CD4-positive, alpha-beta T cell treated with Interleukin-15 for 1 hour (primary cell): ENCODE results near the gene MTERF2.
A peak's percentile ranks its signal among the peaks of the same experiment; 100 is the strongest.
"Not testable (repeated sequence)": the region's sequence is repeated elsewhere in the genome, so short reads cannot be mapped to it uniquely, and the experiment has no call there.

Experiments used
- DNase-seq: peaks from one replicate; pipeline ENCODE4 v3.0.0-alpha.2; 2020

The MTERF2 gene

DNA sequence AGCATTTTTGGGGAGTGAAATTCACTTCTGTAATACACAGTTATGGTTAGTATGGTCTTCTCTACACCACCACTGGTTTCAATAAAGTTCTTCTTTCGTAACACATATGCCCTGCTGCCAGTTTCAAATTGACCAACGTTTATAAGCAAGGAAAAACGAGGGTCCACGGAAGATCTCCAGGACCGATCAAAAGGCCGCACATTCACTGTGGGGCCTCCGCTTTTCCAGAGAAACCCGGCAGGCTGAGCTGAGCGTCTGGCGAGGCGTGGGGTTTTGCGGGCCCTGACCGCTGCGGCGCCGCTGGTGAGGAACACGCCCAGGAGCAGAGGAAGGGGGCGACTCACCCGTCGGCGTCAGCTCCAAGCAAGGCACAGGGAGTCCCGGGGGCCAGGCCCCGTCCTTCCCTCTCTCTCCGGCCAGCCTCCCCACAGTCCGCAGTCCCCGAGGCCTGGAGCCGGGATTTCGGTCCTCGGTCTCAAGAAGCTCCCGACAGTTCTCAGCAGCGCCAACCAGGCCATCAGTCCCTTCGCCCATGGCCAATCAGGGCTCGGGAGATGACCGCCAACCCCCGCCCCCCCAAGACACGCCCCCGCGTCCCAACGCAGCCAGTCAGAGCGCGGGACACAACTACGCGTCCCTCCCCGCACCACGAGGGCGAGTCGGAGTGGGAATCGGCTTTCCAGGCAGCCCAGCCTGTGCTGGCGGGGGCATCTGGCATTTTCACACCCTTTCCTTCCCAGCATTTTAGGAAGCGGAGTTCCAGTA, at the start of gene MTERF2:
Gene MTERF2 (minus strand): TSS at position 522 of the 765 bp plus-strand sequence. CDS start 8,432 bp downstream, outside the sequence.
- peak; percentile 78 for DNase-seq

DNA sequence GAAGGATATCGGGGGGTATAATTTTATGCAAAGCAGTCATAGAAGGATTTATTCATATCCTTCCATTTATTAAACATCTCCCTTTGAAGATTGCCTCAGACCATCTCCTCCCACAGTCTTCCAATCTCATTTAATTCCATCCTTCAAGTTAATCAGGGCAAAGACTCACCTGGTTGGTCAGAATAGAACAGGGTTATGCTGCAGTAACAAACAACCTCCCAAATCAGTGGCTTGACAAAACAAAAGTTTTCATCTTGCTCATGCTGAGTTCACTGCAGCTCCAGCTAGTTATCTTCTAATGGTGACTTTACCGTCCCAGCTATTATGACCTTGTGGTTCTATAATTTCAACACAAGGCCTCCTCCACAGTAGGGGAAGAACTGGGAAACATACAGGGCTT, 48.8 kb upstream of the MTERF2 start:
- no peak for DNase-seq

DNA sequence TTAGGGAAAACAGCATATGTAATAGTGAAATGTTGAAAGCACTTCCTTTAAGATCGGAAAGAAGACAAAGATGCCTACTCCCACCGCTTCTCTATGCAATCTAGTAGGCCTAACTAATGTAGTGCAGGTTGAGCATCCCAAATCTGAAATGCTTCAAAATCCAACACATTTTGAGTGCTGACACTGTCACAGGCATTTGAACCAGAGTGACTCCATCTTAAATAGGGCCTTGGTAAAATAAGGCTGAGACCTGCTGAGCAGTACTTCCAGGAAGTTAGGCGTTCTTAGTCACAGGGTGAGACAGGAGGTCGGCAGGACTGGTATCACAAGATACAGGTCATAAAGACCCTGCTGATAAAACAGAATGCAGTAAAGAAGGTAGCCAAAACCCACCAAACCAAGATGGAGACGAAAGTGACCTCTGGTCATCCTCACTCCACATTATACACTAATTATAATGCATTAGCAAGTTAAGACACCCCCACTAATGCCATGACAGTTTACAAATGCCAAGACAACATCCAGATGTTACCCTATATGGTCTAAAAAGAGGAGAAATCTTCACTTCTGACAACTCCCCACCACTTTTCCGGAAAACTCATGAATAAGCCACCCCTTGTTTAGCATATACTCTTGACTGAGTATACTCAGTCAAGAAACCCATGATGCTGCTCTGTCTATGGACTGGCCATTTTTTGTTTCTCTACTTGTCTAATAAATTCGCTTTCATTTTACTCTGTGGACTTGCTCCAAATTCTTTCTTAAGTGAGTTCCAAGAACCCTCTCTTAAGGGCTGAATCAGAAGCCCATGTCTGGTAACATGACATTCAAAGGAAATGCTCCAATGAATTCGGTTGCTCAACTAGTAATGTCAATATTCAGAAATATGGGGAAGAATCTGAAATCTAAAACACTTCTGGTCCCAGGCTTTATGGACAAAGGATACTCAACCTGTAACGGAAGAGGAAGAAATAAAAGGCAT, 47.1 kb upstream of the MTERF2 start:
- DNase-seq: no peak

GRCh38 chr12:107032266-107032665, 45.3 kb upstream of the MTERF2 start:
- no peak for DNase-seq

DNA sequence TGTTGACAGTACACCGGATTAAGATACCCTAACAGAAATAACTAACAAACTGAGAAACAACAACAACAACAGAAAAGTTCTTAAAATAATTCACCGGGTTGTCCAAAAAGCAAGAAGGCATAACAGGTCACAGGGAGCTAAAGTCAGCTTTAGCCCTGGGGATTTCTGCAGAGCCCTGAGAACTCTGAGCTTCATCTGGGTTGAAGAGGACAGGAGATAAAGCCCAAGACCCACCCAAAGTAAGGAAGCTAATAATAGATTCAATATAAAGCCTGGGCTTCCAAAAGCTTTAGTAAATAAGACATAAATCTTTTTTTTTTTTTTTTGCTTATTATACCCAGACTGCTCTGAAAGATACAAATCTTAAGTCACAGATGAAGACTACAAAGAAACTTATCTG, 44.1 kb upstream of the MTERF2 start:
- DNase-seq: no peak

DNA sequence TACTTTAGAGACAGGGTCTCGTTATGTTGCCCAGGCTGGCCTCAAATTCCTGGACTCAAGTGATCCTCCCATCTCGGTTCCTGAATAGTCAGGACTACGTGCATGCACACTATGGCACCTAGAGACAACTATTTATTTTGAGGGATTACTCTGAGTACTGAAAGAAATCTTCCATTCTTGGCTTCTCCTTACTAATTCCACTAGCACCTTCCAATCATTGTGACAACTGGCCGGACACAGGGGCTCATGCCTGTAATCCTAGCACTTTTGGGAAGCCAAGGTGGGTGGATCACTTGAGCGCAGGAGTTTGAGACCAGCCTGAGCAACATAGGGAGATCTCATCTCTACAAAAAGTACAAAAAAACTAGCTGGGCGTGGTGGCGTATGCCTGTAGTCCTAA, 42.1 kb upstream of the MTERF2 start:
- DNase-seq: no peak

DNA sequence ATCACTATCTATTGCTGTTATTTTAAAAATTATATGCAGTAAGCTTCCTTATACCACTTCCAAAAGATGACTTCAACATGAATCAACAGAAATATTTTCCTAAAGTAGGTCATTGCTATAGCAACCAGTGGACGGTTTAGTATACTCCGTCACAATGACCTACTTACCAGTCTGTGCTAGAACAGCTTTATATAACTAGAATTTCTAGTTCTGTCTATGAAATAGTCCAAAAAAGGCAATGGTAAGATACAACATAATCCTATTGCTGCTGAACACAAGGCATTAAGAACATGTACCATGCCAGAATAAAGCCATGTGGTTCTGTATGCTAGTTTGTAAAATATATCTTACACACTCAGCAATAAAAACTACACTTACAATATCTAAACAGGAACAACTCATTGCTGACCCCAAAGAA, 40.7 kb upstream of the MTERF2 start:
- peak; percentile 28 for DNase-seq

- DNase-seq: no peak
Observed at GRCh38 chr12:107026806-107027635, 40.1 kb upstream of the MTERF2 start.

DNA sequence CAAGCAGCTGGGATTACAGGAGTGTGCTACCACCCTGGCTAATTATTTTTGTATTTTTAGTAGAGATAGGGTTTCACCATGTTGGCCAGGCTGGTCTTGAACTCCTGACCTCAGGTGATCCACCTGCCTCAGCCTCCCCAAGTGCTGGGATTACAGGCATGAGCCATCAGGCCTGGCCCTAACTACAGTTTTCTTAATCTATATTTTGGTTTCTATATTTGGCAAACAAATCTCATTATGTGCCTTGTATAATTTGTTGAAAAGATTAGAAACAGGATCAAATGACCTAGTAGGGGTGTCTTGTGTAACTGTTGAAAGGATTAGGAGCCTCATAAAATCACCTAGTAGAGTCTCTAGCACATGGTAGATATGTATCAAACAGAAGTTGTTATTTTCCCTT, 39.4 kb upstream of the MTERF2 start:
- not testable (repeated sequence) for DNase-seq

GRCh38 chr12:107025671-107026070, 38.7 kb upstream of the MTERF2 start:
- DNase-seq: no peak

- no peak for DNase-seq
Observed at GRCh38 chr12:107019546-107019945, 32.6 kb upstream of the MTERF2 start.

GRCh38 chr12:107017042-107017441, 30.1 kb upstream of the MTERF2 start:
- DNase-seq: no peak

DNA sequence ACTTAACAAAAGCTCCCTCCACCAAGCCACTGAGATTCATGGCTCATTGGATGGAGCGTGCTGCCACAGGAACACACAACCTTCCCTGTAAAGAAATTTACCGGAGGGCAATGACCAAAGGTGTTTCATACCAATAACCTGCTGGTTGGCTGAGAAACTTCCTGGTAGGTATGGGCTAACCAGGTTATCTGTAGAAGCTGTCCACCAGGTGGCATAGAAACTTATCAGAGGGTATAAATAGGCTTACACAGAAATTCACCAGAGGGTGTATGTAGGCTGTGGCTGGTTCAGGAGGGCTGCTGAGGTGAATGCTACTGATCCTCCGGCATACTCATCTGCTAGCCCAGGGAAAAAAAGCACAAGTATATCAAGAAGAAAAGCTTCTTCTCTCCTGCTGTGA, 27.1 kb upstream of the MTERF2 start:
- no peak for DNase-seq

GRCh38 chr12:107012736-107013425, 25.9 kb upstream of the MTERF2 start:
- no peak for DNase-seq

GRCh38 chr12:107011519-107011918, 24.6 kb upstream of the MTERF2 start:
- no peak for DNase-seq

- no peak for DNase-seq
Observed at GRCh38 chr12:107007411-107007810, 20.5 kb upstream of the MTERF2 start.

- DNase-seq: not testable (repeated sequence)
Observed at GRCh38 chr12:107002665-107003064, 15.7 kb upstream of the MTERF2 start.

DNA sequence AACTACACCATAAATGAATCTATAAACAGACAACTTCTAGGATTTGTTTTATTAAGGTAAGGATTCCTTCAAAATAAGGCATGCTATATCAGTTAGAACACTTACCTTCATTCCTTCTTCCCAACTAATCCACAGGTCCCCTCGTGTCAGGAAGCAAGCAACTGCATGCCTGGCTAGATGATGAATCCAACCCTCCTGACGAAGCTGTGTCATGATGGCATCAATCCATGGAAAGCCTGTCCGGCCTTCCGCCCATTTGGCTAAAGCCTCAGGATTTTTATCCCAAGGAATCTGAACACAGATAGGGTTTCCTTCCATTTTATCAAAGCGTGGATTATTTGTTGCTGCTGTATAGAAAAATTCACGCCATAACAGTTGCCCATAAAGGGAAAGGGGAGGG, 12.5 kb upstream of the MTERF2 start:
- DNase-seq: no peak

GRCh38 chr12:106997916-106998315, 11.0 kb upstream of the MTERF2 start:
- DNase-seq: no peak

DNA sequence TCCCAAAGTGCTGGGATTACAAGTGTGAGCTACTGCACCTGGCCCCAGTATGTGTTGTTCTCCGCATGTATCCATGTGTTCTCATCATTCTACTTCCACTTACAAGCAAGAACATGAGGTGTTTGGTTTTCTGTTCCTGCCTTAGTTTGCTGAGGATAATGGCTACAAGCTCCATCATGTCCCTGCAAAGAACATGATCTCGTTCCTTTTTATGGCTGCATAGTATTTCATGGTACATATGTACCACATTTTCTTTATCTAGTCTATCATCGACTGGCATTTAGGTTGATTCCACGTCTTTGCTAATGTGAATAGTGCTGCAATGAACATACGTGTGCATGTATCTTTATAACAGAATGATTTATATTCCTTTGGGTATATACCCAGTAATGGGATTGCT, 9.2 kb upstream of the MTERF2 start:
- DNase-seq: not testable (repeated sequence)

DNA sequence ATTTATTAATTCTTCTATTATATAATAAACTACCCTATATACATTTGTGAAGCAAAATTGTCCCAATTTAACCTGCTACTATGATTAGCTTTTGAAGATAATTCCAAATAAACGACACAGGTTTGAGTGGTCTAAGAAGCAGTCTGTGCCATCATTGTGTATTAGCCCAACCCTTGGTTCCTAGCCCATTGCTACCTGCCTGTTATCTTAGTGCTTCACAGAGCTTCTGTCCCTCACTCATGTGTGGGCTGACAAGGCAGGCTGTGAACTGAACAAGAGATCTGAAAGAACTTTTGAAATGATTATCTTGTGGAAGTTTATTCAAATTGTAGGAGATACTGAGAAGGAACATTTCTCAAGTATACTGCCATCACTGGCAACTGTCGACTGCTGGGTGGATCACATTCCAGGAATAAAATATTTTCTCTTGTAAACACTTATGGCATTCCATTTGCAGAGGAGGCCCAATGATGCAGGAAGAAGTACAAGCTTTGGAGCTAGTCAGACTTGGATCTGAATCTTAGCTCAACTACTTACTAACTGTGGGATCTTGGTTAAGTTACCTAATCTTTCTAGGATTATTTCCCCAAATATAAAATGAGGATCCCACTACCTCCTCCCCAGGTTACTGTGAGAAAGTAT, 7.8 kb upstream of the MTERF2 start:
- no peak for DNase-seq

- no peak for DNase-seq
Observed at GRCh38 chr12:106987846-106988245, 900 bp upstream of the MTERF2 start.
